Peyer's patch (tissue), 4 donors: ENCODE results near the gene BFSP2.

Source experiments
- CTCF ChIP-seq, 6 experiments: fragments of 450-650 bp in 4 of 6; fragments of 200-600 bp in 2 of 6; sonication (generic) in 1 of 6; IDR thresholded peaks; one replicate each; pipeline ENCODE4 v1.5.1; 2017 to 2019; ENCODE audit warnings: antibody characterized with exemption in 6 of 6, mild to moderate bottlenecking in 3 of 6, moderate library complexity in 1 of 6
- POLR2A ChIP-seq, 2 donors: fragments of 450-650 bp; IDR thresholded peaks; one replicate each; pipeline ENCODE4 v1.5.1; 2017; ENCODE audit warnings: antibody characterized with exemption in 2 of 2, mild to moderate bottlenecking in 2 of 2, moderate library complexity in 2 of 2

GRCh38 chr3:133419151-133419909 is 19.5 kb downstream of the BFSP2 start:
- TF ChIP-seq CTCF (IDR thresholded peaks at IDR 0.05) (no peak), POLR2A (IDR thresholded peaks at IDR 0.05) (no peak)
